Right lung (tissue), 5 donors: ENCODE results near the gene FXYD2. TPM values are rescaled to one million over a fixed set of nuclear protein-coding genes. Genes with fewer than 3 reads are reported as not detected.

Source experiments
- DNase-seq, 2 donors: peaks; one replicate each; pipeline ENCODE4 v3.0.0-alpha.2; 2013
- polyA plus RNA-seq, 5 donors: library from polyadenylated mRNA; unstranded; fragments of 120-200 nt; gene quantifications; one replicate each; pipeline versions ENCODE4 v1.2.1 to v1.2.3, GENCODE V29; 2013; ENCODE audit warnings: inconsistent platforms in 1 of 5, low replicate concordance in 1 of 5; ENCODE audit not compliant: insufficient read length in 5 of 5, insufficient read depth in 1 of 5

The FXYD2 gene
- polyA plus RNA-seq, 5 donors, result 3.3 to 8.0 (median 5.7) TPM

- no peak for DNase-seq
These were observed 35.1 kb upstream of the FXYD2 start for GRCh38 chr11:117859488-117860112.

- no peak for DNase-seq
These were observed 34.5 kb upstream of the FXYD2 start for GRCh38 chr11:117859061-117859460.

- DNase-seq, result no peak
These were observed 33.3 kb upstream of the FXYD2 start for GRCh38 chr11:117857734-117858414.

GRCh38 chr11:117855912-117856651, 31.5 kb upstream of the FXYD2 start:
- no peak for DNase-seq

- peak in 1 of 2 donors; percentile 52 for DNase-seq
These were observed 30.8 kb upstream of the FXYD2 start for GRCh38 chr11:117855186-117855845.

GRCh38 chr11:117852309-117852708, 27.8 kb upstream of the FXYD2 start:
- DNase-seq, result no peak

GRCh38 chr11:117851852-117852251, 27.3 kb upstream of the FXYD2 start:
- DNase-seq, result no peak

GRCh38 chr11:117851106-117851505, 26.6 kb upstream of the FXYD2 start:
- DNase-seq, result no peak

GRCh38 chr11:117849781-117850414, 25.4 kb upstream of the FXYD2 start:
- no peak for DNase-seq

GRCh38 chr11:117843666-117844484, 19.3 kb upstream of the FXYD2 start:
- DNase-seq, result peak in 1 of 2 donors; percentile 72

- DNase-seq, result no peak
These were observed 17.8 kb upstream of the FXYD2 start for GRCh38 chr11:117842131-117842941.

GRCh38 chr11:117841551-117842031, 17.0 kb upstream of the FXYD2 start:
- no peak for DNase-seq

- DNase-seq, result no peak
These were observed 16.5 kb upstream of the FXYD2 start for GRCh38 chr11:117840881-117841550.

GRCh38 chr11:117839936-117840813, 15.6 kb upstream of the FXYD2 start:
- no peak for DNase-seq

GRCh38 chr11:117839380-117839881, 14.9 kb upstream of the FXYD2 start:
- no peak for DNase-seq

- no peak for DNase-seq
These were observed 14.4 kb upstream of the FXYD2 start for GRCh38 chr11:117838901-117839300.

- no peak for DNase-seq
These were observed 13.2 kb upstream of the FXYD2 start for GRCh38 chr11:117837791-117838190.
